ENCODE data around the gene RNF213.
"Not testable (repeated sequence)": the region's sequence is repeated elsewhere in the genome, so short reads cannot be mapped to it uniquely, and the experiment has no call there.

RNF213 gene

GRCh38 chr17:80274331-80274730 is 13.7 kb downstream of the RNF213 start:
- no peak for DNase-seq

- DNase-seq = no peak
Observed at GRCh38 chr17:80274871-80275449, 14.3 kb downstream of the RNF213 start.

- DNase-seq = not testable (repeated sequence)
Observed at GRCh38 chr17:80275857-80276256, 15.2 kb downstream of the RNF213 start.

GRCh38 chr17:80277751-80278671 is 17.4 kb downstream of the RNF213 start:
- DNase-seq = no peak

- no peak for DNase-seq
Observed at GRCh38 chr17:80279895-80280294, 19.2 kb downstream of the RNF213 start.

GRCh38 chr17:80281516-80281915 is 20.9 kb downstream of the RNF213 start:
- DNase-seq = no peak

- DNase-seq = no peak
Observed at GRCh38 chr17:80283116-80283852, 22.6 kb downstream of the RNF213 start.

DNA sequence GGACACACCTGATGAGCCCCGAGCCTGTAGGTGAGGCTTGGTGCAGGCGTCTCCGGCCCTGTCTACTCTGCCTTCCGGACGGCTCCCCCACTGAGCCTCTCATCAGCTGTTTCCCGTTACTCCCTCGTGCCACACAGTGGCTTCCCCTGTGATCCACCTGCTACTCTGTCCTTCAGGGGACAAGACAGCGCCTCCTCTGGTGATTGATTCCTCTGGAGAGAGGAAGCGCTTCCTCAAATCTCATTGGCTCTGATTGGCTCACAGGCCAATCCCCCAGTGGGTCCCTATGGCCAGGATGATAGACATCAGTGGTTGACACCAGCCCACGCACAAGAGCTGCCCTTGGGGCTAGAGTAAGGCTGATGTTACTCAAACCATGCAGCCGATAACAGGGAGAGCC is 24.0 kb downstream of the RNF213 start:
- no peak for DNase-seq

DNA sequence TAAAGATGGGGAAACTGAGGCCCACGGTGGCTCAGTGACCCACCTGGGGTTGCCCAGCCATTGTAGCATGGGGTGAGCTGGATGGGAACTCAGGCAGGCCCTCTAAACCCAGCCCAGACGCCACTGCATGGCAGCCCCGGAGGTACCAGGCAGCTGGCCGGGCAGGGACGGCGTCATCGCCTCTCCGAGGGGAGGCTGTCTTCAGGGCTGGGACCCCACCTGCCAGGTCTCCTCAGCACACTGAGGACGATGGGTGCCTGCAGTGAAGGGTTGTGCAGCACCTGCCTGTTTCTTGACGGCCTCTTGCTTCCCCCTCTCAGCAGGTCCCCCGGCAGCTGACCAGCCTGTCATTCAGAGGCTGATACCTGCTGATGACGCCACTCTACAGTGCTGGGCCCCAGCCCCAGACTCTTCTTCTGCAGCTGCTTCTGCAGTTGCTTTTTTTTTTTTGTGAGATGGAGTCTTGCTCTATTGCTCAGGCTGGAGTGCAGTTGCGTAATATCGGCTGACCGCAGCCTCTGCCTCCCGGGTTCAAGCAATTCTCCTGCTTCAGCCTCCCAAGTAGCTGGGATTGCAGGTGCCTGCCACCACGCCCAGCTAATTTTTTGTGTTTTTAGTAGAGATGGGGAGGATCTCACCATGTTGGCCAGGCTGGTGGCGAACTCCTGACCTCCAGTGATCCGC is 24.7 kb downstream of the RNF213 start:
- DNase-seq = no peak

DNA sequence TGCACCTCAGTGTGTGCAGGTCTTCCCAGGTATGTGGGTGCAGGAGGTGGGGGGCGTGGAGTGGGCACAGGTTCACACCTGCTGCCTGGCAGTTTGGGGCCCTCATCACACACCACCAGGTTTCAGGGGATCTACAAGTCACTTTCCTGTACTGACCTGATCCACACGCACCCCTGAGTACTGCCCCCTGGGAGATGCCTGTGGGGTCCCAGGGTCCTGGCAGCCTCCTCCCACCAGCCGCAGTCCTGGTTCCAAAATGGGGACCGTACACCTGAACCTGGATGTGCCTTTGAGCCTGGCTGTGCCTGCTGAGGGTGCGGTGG is 25.9 kb downstream of the RNF213 start:
- no peak for DNase-seq

- DNase-seq = no peak
Observed at GRCh38 chr17:80287038-80287437, 26.4 kb downstream of the RNF213 start.

- no peak for DNase-seq
Observed at GRCh38 chr17:80287806-80288567, 27.3 kb downstream of the RNF213 start.

GRCh38 chr17:80289616-80290015 is 29.0 kb downstream of the RNF213 start:
- no peak for DNase-seq

DNA sequence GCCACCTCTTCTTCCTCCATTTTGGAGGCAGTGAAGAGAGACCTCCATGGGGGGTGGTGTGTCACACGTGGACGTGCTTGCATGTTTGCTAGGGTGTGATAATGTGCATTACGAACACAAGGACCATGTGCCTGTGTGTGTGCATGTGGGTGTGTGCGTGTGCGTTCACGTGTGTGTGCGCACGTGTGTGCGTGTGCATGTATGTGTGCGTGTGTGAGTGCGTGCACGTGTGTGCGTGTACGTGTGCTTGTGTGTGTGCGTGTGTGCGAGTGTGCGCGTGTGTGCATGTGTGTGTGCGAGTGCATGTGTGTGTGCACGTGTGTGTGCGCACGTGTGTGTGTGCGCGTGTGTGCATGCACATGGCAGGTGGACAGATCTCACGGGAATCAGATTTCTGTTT is 29.5 kb downstream of the RNF213 start:
- DNase-seq = no peak

GRCh38 chr17:80291260-80291659 is 30.6 kb downstream of the RNF213 start:
- DNase-seq = no peak

DNA sequence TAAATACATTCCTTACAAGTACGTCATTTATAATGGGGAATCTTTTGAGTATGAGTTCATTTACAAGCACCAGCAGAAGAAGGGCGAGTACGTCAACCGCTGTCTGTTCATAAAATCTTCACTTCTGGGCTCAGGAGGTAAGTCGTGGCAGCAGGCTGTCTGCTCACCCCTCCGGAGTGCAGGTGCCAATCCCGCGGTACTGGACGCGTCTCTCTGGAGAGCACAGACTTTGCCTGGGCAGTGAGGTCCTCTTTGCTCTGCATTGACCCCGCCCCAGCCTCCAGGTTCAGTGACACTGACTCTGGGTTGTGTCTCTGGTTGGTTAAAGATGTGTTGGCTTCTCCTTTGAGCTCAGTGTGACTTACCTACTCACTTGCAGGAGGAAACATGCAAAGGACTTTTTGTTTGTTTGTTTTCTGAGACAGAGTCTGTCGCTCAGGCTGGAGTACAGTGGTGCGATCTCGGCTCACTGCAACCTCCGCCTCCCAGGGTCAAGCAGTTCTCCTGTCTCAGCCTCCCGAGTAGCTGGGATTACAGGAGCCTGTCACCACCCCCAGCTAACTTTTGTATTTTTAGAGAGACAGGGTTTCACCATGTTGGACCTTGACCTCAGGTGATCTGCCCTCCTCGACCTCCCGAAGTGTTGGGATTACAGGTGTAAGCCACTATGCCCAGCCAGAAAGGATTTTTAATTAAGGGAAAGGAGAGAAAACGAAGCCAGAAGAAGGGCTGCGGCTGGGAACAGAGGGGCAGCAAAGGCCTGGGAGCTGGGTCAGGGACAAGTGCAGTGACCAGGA is 31.2 kb downstream of the RNF213 start:
- DNase-seq = no peak

DNA sequence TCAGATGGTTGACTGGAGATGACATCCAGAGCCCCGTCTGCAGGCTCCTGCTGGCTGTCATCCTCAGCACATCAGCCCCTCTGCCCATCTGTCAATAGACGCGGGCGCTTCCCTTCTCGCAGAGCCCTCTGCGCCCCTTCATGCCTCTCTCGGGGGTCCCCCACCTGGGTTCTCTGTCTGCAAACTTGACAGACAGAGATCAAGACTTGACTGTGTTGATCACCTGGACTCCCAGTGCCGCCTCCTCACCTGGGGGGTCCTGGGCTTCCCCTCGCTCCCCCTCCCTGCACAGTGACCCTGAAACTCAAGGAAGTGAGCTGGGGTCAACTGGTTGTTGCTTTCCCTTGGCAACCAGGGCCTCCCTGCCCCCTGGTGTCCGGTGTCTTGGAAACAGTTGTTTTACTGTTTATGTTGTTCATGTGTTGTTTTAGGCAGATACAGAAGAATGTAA is 31.9 kb downstream of the RNF213 start:
- DNase-seq = no peak

DNA sequence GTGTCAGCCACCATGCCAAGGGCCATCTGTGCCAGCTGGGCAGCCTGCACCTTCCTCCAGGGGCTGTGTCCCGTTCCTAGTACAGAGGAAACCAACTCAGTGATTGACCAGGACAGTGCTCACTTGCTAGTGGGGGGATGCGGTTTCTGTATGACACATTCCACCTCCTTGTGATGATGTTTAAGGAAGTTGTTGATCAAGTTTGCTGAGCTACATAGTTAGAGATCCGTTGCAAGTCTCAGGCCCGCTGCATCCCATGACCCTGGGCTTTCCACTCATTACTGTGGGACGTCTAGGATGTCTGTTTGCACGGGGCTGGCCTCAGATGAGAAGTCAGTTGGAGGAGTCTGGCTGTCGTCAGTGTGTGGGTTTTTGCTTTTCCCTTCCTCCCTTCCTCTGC is 33.6 kb downstream of the RNF213 start:
- no peak for DNase-seq

- no peak for DNase-seq
Observed at GRCh38 chr17:80294653-80295052, 34.0 kb downstream of the RNF213 start.

- no peak for DNase-seq
Observed at GRCh38 chr17:80295146-80295545, 34.5 kb downstream of the RNF213 start.

DNA sequence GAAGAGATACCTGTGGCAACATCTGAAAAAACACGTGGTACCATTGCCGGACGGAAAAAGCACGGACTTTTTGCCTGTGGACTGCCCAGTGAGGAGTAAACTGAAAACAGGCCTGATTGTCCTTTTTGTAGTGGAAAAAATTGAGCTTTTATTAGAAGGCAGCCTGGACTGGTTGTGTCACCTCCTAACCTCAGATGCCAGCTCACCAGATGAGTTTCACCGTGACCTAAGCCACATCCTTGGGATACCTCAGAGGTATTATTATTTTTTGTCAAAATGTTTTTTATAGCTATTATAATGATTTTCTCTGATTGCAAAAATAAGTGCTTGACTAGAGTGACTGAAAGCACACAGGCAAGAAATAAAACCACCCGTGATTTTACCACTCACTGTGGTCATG is 34.9 kb downstream of the RNF213 start:
- no peak for DNase-seq

GRCh38 chr17:80296221-80296620 is 35.6 kb downstream of the RNF213 start:
- no peak for DNase-seq

Measured in activated CD4-positive, alpha-beta T cell treated with anti-CD3 and anti-CD28 coated beads, Interleukin-10, Interleukin-2, amounts not matched to agents 100 ng/mL and 50 ng/mL, durations not matched to agents 16 hours and 8 hours (primary cell).